Endothelial cell of umbilical vein (primary cell): ENCODE measurements around the gene EDN2. TPM values are rescaled to one million over a fixed set of nuclear protein-coding genes. Genes with fewer than 3 reads are reported as not detected.

Source experiments
- BruUV-seq: library from RNA; stranded (reverse); fragments of 400-500 nt; replicated peaks from 2 replicates; lab custom pipeline; 2021; lab: Mats Ljungman, UMichigan
- CTCF ChIA-PET: fragments of 300-600, 350-600 bp; sonication (Branson Sonifier 250); formaldehyde crosslinking; loops from one replicate; lab custom pipeline; 2021; ENCODE audit warnings: antibody characterized with exemption, inconsistent platforms; lab: Charles Lee
- POLR2A ChIA-PET: fragments of 300-600, 350-600 bp; sonication (Branson Sonifier 250); formaldehyde crosslinking; loops from one replicate; lab custom pipeline; 2021; ENCODE audit warnings: antibody characterized with exemption, inconsistent platforms; lab: Charles Lee
- DNase-seq: peaks from one replicate; pipeline ENCODE4 v3.0.0-alpha.2; 2011; ENCODE audit warnings: low read depth, low spot score
- FAIRE-seq: peaks from 2 replicates; lab custom pipeline; 2011; peaks lifted over from hg19 to GRCh38; lab: Jason Lieb, UNC
- H2AFZ ChIP-seq: 2 replicates; pipeline ENCODE4 v1.6.0; 2012; ENCODE audit warnings: low read depth, low read length, control low read depth, inconsistent platforms
- H3K27ac ChIP-seq: 2 replicates; pipeline ENCODE4 v1.5.1; 2011; ENCODE audit warnings: low read depth, mild to moderate bottlenecking, control low read depth, low read length, moderate library complexity; ENCODE audit not compliant: insufficient read depth
- H3K27me3 ChIP-seq, 2 experiments: 2 replicates each; pipeline versions ENCODE4 v1.6.0 to v1.6.1; 2011; ENCODE audit warnings: low read length in 2 of 2, mixed read lengths in 1 of 2; ENCODE audit not compliant: control insufficient read depth in 2 of 2, insufficient read depth in 2 of 2
- H3K36me3 ChIP-seq, 2 experiments: 2 replicates in 1 of 2; 3 replicates in 1 of 2; pipeline ENCODE4 v1.5.1; 2011; ENCODE audit warnings: low read length in 2 of 2, mild to moderate bottlenecking in 1 of 2, moderate library complexity in 1 of 2; ENCODE audit not compliant: control insufficient read depth in 2 of 2, insufficient read depth in 2 of 2; ENCODE audit errors: extremely low read depth in 1 of 2
- H3K4me1 ChIP-seq: 3 replicates; pipeline ENCODE4 v1.5.1; 2011; ENCODE audit warnings: mild to moderate bottlenecking, low read length; ENCODE audit not compliant: control insufficient read depth, insufficient read depth; ENCODE audit errors: extremely low read depth
- H3K4me2 ChIP-seq: 2 replicates; pipeline ENCODE4 v1.6.1; 2011; ENCODE audit warnings: low read length, control low read depth, mixed read lengths; ENCODE audit not compliant: insufficient read depth
- H3K4me3 ChIP-seq, 3 experiments: fragments of 200-600 bp in 1 of 3; sonication (generic), shearing (Covaris generic) in 1 of 3; replicated peaks in 1 of 3; 2 replicates each; pipeline ENCODE4 v1.5.1; 2011 to 2016; ENCODE audit warnings: control low read depth in 3 of 3, low read length in 3 of 3, mild to moderate bottlenecking in 2 of 3, inconsistent platforms in 1 of 3, low read depth in 1 of 3, moderate library complexity in 1 of 3; ENCODE audit not compliant: insufficient read depth in 1 of 3
- H3K79me2 ChIP-seq: 2 replicates; pipeline ENCODE4 v1.6.0; 2012; ENCODE audit warnings: low read length, inconsistent platforms; ENCODE audit not compliant: control insufficient read depth, insufficient read depth
- H3K9ac ChIP-seq: replicated peaks from 2 replicates; pipeline ENCODE3; 2011; ENCODE audit warnings: low read length, control low read depth; ENCODE audit not compliant: insufficient read depth; ENCODE audit errors: extremely low read depth
- H3K9me1 ChIP-seq: replicated peaks from 3 replicates; pipeline ENCODE4 v1.6.0; 2011; ENCODE audit warnings: mild to moderate bottlenecking, low read length; ENCODE audit not compliant: control insufficient read depth, insufficient read depth; ENCODE audit errors: extremely low read depth
- H3K9me3 ChIP-seq: replicated peaks from 2 replicates; pipeline ENCODE4 v1.5.1; 2012; ENCODE audit warnings: low read length, inconsistent platforms; ENCODE audit not compliant: control insufficient read depth, insufficient read depth
- H4K20me1 ChIP-seq: replicated peaks from 2 replicates; pipeline ENCODE3; 2011; ENCODE audit warnings: mild to moderate bottlenecking, low read length; ENCODE audit not compliant: control insufficient read depth, insufficient read depth; ENCODE audit errors: extremely low read depth
- CTCF ChIP-seq, 2 donors: IDR thresholded peaks; 1 replicate in 1 of 2; 2 replicates in 1 of 2; pipeline ENCODE4 v1.5.1; 2011; ENCODE audit warnings: low read length in 2 of 2, mild to moderate bottlenecking in 2 of 2, moderate library complexity in 2 of 2, control low read depth in 1 of 2, inconsistent platforms in 1 of 2, low read depth in 1 of 2; ENCODE audit not compliant: insufficient read depth in 1 of 2; ENCODE audit errors: extremely low read depth in 1 of 2
- EZH2 ChIP-seq: IDR thresholded peaks from 2 replicates; pipeline ENCODE4 v1.6.1; 2012; ENCODE audit warnings: borderline replicate concordance, low read depth, mild to moderate bottlenecking, moderate library complexity, low read length, inconsistent platforms; ENCODE audit not compliant: severe bottlenecking
- JUN ChIP-seq: IDR thresholded peaks from 2 replicates; pipeline ENCODE4 v1.6.1; 2011; ENCODE audit warnings: borderline replicate concordance, low read depth; ENCODE audit not compliant: insufficient read length, insufficient read depth
- MYC ChIP-seq: IDR thresholded peaks from one replicate; pipeline ENCODE4 v1.6.1; 2011; ENCODE audit warnings: mild to moderate bottlenecking, low read depth, low read length
- POLR2A ChIP-seq: IDR thresholded peaks from 2 replicates; pipeline ENCODE4 v1.6.1; 2012; ENCODE audit warnings: low read depth, mild to moderate bottlenecking, control low read depth, low read length
- POLR2AphosphoS5 ChIP-seq: IDR thresholded peaks from 2 replicates; pipeline ENCODE4 v1.6.1; 2012; ENCODE audit warnings: low read depth, mild to moderate bottlenecking, control low read depth, low read length, moderate library complexity; ENCODE audit not compliant: insufficient read depth
- dilution Hi-C: fragments of 300-500 bp; cut with MboI; formaldehyde crosslinking; loops from one replicate; pipeline ENCODE4 v1.15.0; 2019; ENCODE audit warnings: low sequenced_read_pairs; ENCODE audit not compliant: extremely low pct_ligation_motif_present
- intact Hi-C: fragments of 100-400 bp; cut with micrococcal nuclease; formaldehyde crosslinking; loops from one replicate; pipeline ENCODE4 v1.10.0; 2022
- polyA plus RNA-seq, 4 experiments: library from polyadenylated mRNA; depleted of rRNA in 3 of 4; stranded (reverse) in 3 of 4; unstranded in 1 of 4; fragments of >200 nt; gene quantifications; 2 replicates each; pipeline versions ENCODE4 v1.2.1 to v1.2.3, GENCODE V29; 2011 to 2012; ENCODE audit warnings: missing spikeins in 1 of 4
- total RNA-seq: library from RNA; stranded (reverse); gene quantifications from 2 replicates; pipeline ENCODE4 v1.2.3, GENCODE V29; 2021

EDN2 gene
- total and polyA plus RNA-seq, 2 donors (not counting 3 experiments of a cell fraction or from before 2014, with no cell fraction given) = not detected

GRCh38 chr1:41520951-41521752 lies 36.7 kb upstream of the EDN2 start:
- Histone ChIP-seq H4K20me1 (no peaks in the 10 kb centered on the region), H3K9me1 (no peaks in the 10 kb centered on the region), H3K4me2 (no peak overlapping the region), H2AFZ (no peak overlapping the region), H3K27ac (no peak overlapping the region), H3K79me2 (no peaks in the 10 kb centered on the region), H3K4me3 (no peak overlapping the region), H3K9ac (no peak overlapping the region), H3K9me3 (no peaks in the 10 kb centered on the region), H3K4me1 (peaks cover 4% of the 10 kb centered on the region), H3K36me3 (no peaks in the 10 kb centered on the region), H3K27me3 (no peaks in the 10 kb centered on the region)
- dilution Hi-C loops = no loop called here
- FAIRE-seq (no peak), DNase-seq (no peak)
- TF ChIP-seq EZH2 = no peak
- no peak for TF ChIP-seq POLR2AphosphoS5
- no peak for TF ChIP-seq CTCF (IDR thresholded peaks at IDR 0.05; ENCODE audit: extremely low read depth in 1 of 2, insufficient read depth in 1 of 2, low read depth in 1 of 2, low read length in 2 of 2)
- TF ChIP-seq MYC = no peak
- TF ChIP-seq JUN = no peak
- no peak for TF ChIP-seq POLR2A
- POLR2A ChIA-PET = no interaction called here
- no TSS peak for BruUV-seq
- intact Hi-C loops = no loop called here
- CTCF ChIA-PET = no interaction called here
